Karpas-422 (cell line): ENCODE measurements around the gene MYO18A. TPM values are rescaled to one million over a fixed set of nuclear protein-coding genes. Genes with fewer than 3 reads are reported as not detected.

Experiments
- DNase-seq: peaks from one replicate; pipeline ENCODE4 v3.0.0-alpha.2; 2015
- H2AFZ ChIP-seq: fragments of 200-600 bp; sonication (generic); 2 replicates; pipeline ENCODE4 v1.6.1; 2014; ENCODE audit warnings: antibody characterized with exemption, low read length, mixed read lengths
- H3K27ac ChIP-seq: fragments of 200-600 bp; sonication (generic); 2 replicates; pipeline ENCODE4 v1.5.1; 2014; ENCODE audit warnings: mild to moderate bottlenecking, low read length, moderate library complexity
- H3K27me3 ChIP-seq: fragments of 200-600 bp; sonication (generic); 2 replicates; pipeline ENCODE4 v1.6.1; 2014; ENCODE audit warnings: low read length, mixed read lengths
- H3K36me3 ChIP-seq: fragments of 200-600 bp; sonication (generic); 2 replicates; pipeline ENCODE4 v1.6.1; 2014; ENCODE audit warnings: low read length, mixed read lengths; ENCODE audit not compliant: insufficient read depth
- H3K4me1 ChIP-seq: fragments of 200-600 bp; sonication (generic); 2 replicates; pipeline ENCODE4 v1.6.1; 2014; ENCODE audit warnings: mild to moderate bottlenecking, low read length, mixed read lengths
- H3K4me2 ChIP-seq: fragments of 200-600 bp; sonication (generic); 2 replicates; pipeline ENCODE4 v1.6.1; 2014; ENCODE audit warnings: low read length, low read depth, mild to moderate bottlenecking; ENCODE audit not compliant: poor library complexity, severe bottlenecking
- H3K4me3 ChIP-seq: fragments of 200-600 bp; sonication (generic); 2 replicates; pipeline ENCODE4 v1.5.1; 2014; ENCODE audit warnings: mild to moderate bottlenecking, antibody characterized with exemption, low read length, mixed read lengths
- H3K79me2 ChIP-seq: fragments of 200-600 bp; sonication (generic); 2 replicates; pipeline ENCODE4 v1.6.1; 2014; ENCODE audit warnings: mild to moderate bottlenecking, low read length, mixed read lengths
- H3K9ac ChIP-seq: fragments of 200-600 bp; sonication (generic); 2 replicates; pipeline ENCODE4 v1.6.0; 2014; ENCODE audit warnings: low read length
- H3K9me2 ChIP-seq: fragments of 200-600 bp; sonication (generic), shearing (Covaris generic); replicated peaks from 2 replicates; pipeline ENCODE4 v1.6.0; 2014; ENCODE audit warnings: mild to moderate bottlenecking, low read length, moderate library complexity; ENCODE audit not compliant: insufficient read depth
- H3K9me3 ChIP-seq: fragments of 300-700, 200-600 bp; sonication (generic); 2 replicates; pipeline ENCODE4 v1.6.1; 2014; ENCODE audit warnings: low read length, mixed read lengths
- H4K20me1 ChIP-seq: fragments of 200-600 bp; sonication (generic); 2 replicates; pipeline ENCODE4 v1.6.1; 2014; ENCODE audit warnings: mild to moderate bottlenecking, antibody characterized with exemption, low read length, low read depth; ENCODE audit not compliant: insufficient read depth
- total RNA-seq: library from RNA; depleted of rRNA; stranded (reverse); fragments of >200 nt; shearing (Covaris generic); gene quantifications from 2 replicates; pipeline ENCODE4 v1.2.3, GENCODE V29; 2014; ENCODE audit warnings: low replicate concordance

MYO18A gene
- total RNA-seq, 1 experiment from 2014 or later: 16.4 TPM

DNA sequence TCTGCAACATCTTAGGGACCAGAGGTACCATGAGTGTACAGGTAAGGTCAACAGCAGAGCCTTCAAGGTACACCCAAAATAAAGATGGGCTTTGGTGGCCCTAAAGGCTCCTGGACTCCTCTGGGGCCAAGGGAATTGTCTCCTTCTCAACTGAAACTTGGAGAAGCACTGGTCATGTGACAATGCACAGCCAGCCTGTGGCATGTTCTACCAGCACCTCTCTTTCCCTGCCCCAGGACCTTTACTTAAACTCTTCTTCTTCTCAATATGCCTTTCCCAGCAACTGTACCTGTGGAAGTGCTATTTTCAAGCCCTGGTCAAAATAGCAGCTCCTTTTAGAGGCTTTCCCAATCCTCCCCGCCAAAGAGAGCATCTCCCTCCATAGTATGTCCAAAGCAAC, 108.9 kb downstream of the MYO18A start:
- Histone ChIP-seq H3K9ac (no peak overlapping the region), H3K4me1 (no peaks in the 10 kb centered on the region), H2AFZ (no peak overlapping the region), H4K20me1 (no peaks in the 10 kb centered on the region; the same call in 1 of the 2 replicates), H3K27ac (no peak overlapping the region), H3K79me2 (no peaks in the 10 kb centered on the region), H3K4me2 (no peak overlapping the region), H3K9me2 (no peaks in the 10 kb centered on the region), H3K36me3 (no peaks in the 10 kb centered on the region), H3K27me3 (no peaks in the 10 kb centered on the region), H3K4me3 (no peak overlapping the region), H3K9me3 (no peaks in the 10 kb centered on the region)
- DNase-seq: no peak

DNA sequence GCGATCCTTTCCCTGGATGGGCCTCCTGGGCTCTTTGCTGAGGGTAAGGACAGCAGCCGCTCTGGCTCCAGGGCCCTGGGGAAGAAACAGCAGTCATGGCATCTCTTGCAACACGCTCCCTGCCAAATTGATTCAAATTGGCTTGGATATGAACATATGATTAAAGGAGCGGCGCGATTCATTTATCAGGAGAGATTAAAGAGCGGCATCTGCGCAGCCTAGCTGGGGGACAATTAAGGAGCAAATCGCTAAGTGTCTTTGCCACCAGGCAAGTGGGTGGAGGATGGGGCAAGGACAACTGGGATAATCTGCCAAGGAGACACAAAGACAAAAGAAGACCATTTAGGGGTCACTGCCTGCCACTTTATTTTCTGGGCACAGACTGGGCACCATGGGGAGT, 109.4 kb downstream of the MYO18A start:
- Histone ChIP-seq H3K9ac (no peak overlapping the region), H3K4me1 (no peaks in the 10 kb centered on the region), H3K9me2 (no peaks in the 10 kb centered on the region), H4K20me1 (no peaks in the 10 kb centered on the region; the same call in 1 of the 2 replicates), H2AFZ (no peak overlapping the region), H3K27ac (no peak overlapping the region), H3K4me2 (no peak overlapping the region), H3K4me3 (no peak overlapping the region), H3K36me3 (no peaks in the 10 kb centered on the region), H3K9me3 (no peaks in the 10 kb centered on the region), H3K27me3 (no peaks in the 10 kb centered on the region), H3K79me2 (no peaks in the 10 kb centered on the region)
- no peak for DNase-seq

- Histone ChIP-seq H4K20me1 (no peaks in the 10 kb centered on the region; the same call in 1 of the 2 replicates), H3K36me3 (no peaks in the 10 kb centered on the region), H3K27me3 (no peaks in the 10 kb centered on the region), H3K9me3 (no peaks in the 10 kb centered on the region), H3K4me3 (no peak overlapping the region), H3K4me1 (no peaks in the 10 kb centered on the region), H3K79me2 (no peaks in the 10 kb centered on the region), H3K4me2 (no peak overlapping the region), H3K9me2 (no peaks in the 10 kb centered on the region), H3K9ac (no peak overlapping the region), H2AFZ (no peak overlapping the region), H3K27ac (no peak overlapping the region)
- DNase-seq: no peak
These were observed 109.9 kb downstream of the MYO18A start for GRCh38 chr17:29070308-29070707.

GRCh38 chr17:29069526-29070041, 110.6 kb downstream of the MYO18A start:
- H4K20me1 ChIP-seq: no peaks in the 10 kb centered on the region
- H3K4me1 ChIP-seq: no peaks in the 10 kb centered on the region
- no peak overlapping the region for H3K4me2 ChIP-seq
- no peak overlapping the region for H3K4me3 ChIP-seq
- no peaks in the 10 kb centered on the region for H3K9me3 ChIP-seq
- H3K79me2 ChIP-seq: no peaks in the 10 kb centered on the region
- H2AFZ ChIP-seq: no peak overlapping the region
- H3K27ac ChIP-seq: no peak overlapping the region
- DNase-seq: no peak
- H3K36me3 ChIP-seq: no peaks in the 10 kb centered on the region
- no peak overlapping the region for H3K9ac ChIP-seq
- H3K27me3 ChIP-seq: no peaks in the 10 kb centered on the region
- no peaks in the 10 kb centered on the region for H3K9me2 ChIP-seq

DNA sequence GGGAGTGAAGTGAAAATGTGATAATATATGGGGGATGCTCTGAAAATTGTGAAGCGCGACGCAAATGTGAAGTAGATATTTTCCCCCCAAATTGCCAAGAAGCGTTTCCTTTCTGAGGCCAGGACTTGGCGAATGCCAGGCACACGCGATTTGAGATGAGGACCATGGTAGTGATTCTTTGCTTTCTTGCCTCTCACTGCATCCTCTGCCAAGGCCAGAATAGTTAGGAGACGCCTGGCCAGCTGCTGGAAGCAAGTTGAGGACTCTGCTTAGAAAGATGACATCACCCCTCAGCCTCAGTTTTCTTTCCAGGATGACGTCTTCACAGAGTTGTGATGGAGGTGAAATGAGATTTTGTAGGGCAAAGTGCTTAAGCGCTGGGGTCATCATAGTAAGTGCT, 111.4 kb downstream of the MYO18A start:
- Histone ChIP-seq H3K27ac (no peak overlapping the region), H3K79me2 (no peaks in the 10 kb centered on the region), H3K27me3 (no peaks in the 10 kb centered on the region), H3K9me2 (no peaks in the 10 kb centered on the region), H3K9me3 (no peaks in the 10 kb centered on the region), H3K9ac (no peak overlapping the region), H3K4me2 (no peak overlapping the region), H3K4me3 (no peak overlapping the region), H2AFZ (no peak overlapping the region), H4K20me1 (no peaks in the 10 kb centered on the region), H3K36me3 (no peaks in the 10 kb centered on the region), H3K4me1 (no peaks in the 10 kb centered on the region)
- DNase-seq: no peak

GRCh38 chr17:29066606-29067005, 113.6 kb downstream of the MYO18A start:
- no peaks in the 10 kb centered on the region for H3K9me3 ChIP-seq
- no peaks in the 10 kb centered on the region for H3K36me3 ChIP-seq
- H3K9me2 ChIP-seq: no peaks in the 10 kb centered on the region
- no peak for DNase-seq
- H4K20me1 ChIP-seq: no peaks in the 10 kb centered on the region
- no peak overlapping the region for H3K9ac ChIP-seq
- no peak overlapping the region for H3K4me3 ChIP-seq
- H3K27ac ChIP-seq: no peak overlapping the region
- no peaks in the 10 kb centered on the region for H3K4me1 ChIP-seq
- H2AFZ ChIP-seq: no peak overlapping the region
- no peaks in the 10 kb centered on the region for H3K79me2 ChIP-seq
- no peaks in the 10 kb centered on the region for H3K27me3 ChIP-seq
- H3K4me2 ChIP-seq: no peak overlapping the region

DNA sequence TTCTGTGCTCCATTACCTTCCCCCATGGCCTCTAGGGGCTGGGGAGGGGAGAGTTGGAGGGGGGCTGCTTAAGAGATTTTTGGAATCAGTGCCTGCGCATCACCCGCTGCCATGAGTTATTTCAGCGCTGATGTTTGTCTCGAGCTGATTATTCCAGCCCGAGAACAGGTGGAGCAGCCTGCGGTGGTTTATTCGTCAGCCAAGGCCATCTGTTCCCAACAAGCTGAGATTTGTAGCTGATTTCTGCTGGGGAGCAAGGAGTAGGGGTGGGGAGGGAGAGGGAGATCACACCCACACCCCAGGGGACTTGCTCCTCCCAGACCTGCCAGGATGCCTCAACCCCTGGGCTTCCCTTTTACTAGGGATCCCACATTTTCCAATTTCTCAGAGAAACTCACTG, 114.2 kb downstream of the MYO18A start:
- no peaks in the 10 kb centered on the region for H3K9me3 ChIP-seq
- H4K20me1 ChIP-seq: no peaks in the 10 kb centered on the region
- H3K27me3 ChIP-seq: no peaks in the 10 kb centered on the region
- no peaks in the 10 kb centered on the region for H3K36me3 ChIP-seq
- no peak overlapping the region for H3K4me2 ChIP-seq
- no peak overlapping the region for H3K4me3 ChIP-seq
- no peaks in the 10 kb centered on the region for H3K4me1 ChIP-seq
- H3K79me2 ChIP-seq: no peaks in the 10 kb centered on the region
- no peak for DNase-seq
- no peak overlapping the region for H3K27ac ChIP-seq
- H2AFZ ChIP-seq: no peak overlapping the region
- H3K9me2 ChIP-seq: no peaks in the 10 kb centered on the region
- no peak overlapping the region for H3K9ac ChIP-seq

DNA sequence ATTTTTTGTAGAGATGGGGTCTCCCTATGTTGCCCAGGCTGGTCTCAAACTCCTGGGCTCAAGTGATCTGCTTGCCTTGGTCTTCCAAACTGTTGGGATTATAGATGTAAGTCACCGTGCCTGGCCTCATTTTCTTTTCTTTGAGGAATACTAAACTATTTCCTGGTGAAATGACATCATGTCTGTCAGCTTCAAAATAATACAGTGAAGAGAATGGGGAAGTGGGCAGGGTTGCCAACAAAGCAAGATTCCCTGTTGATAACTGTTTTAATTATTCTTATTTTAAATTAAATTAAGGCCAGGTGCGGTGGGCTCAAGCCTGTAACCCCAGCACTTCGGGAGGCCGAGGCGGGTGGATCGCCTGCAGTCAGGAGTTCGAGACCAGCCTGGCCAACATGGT, 116.2 kb downstream of the MYO18A start:
- no peaks in the 10 kb centered on the region for H3K9me3 ChIP-seq
- no peaks in the 10 kb centered on the region for H3K27me3 ChIP-seq
- no peaks in the 10 kb centered on the region for H4K20me1 ChIP-seq
- no peak for DNase-seq
- no peaks in the 10 kb centered on the region for H3K36me3 ChIP-seq
- H3K4me2 ChIP-seq: no peak overlapping the region
- no peak overlapping the region for H3K9ac ChIP-seq
- no peaks in the 10 kb centered on the region for H3K79me2 ChIP-seq
- no peak overlapping the region for H3K27ac ChIP-seq
- H3K4me3 ChIP-seq: no peak overlapping the region
- H3K9me2 ChIP-seq: no peaks in the 10 kb centered on the region
- H2AFZ ChIP-seq: no peak overlapping the region
- H3K4me1 ChIP-seq: no peaks in the 10 kb centered on the region

DNA sequence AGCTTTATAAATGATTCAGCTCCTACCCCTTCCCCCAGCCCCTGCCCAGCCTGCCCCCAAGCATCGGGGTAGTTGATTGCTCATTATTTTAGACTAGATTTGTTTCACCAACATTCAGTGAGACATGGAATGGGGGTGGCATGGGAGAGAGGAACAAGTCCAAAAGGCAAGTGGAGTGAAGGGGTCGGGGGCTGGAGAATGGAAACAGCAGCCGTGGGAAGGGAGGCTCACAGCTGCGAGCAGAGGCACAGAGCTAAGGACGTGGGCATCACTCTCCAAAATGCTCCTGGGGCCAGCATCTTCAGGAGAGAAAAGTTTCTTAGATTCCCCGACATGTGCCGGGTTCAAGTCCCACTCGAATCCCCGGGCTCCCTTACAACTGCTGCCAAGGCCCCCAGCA, 118.0 kb downstream of the MYO18A start:
- Histone ChIP-seq H3K36me3 (no peaks in the 10 kb centered on the region), H4K20me1 (no peaks in the 10 kb centered on the region), H3K27me3 (no peaks in the 10 kb centered on the region), H3K9me3 (no peaks in the 10 kb centered on the region), H3K9ac (no peak overlapping the region), H2AFZ (no peak overlapping the region), H3K27ac (no peak overlapping the region), H3K79me2 (no peaks in the 10 kb centered on the region), H3K9me2 (no peaks in the 10 kb centered on the region), H3K4me3 (no peak overlapping the region), H3K4me1 (no peaks in the 10 kb centered on the region), H3K4me2 (no peak overlapping the region)
- DNase-seq: no peak
